HCT116 (cell line): ENCODE data around the gene FAM167B. TPM values are rescaled to one million over a fixed set of nuclear protein-coding genes. Genes with fewer than 3 reads are reported as not detected.

Source experiments
- ATAC-seq: fragments of 200-7000 bp; cut with Tn5 transposase; 2 replicates; pipeline ENCODE4 v1.9.1; 2020; ENCODE audit warnings: mild to moderate bottlenecking, moderate library complexity
- BruUV-seq: library from RNA; stranded (reverse); fragments of 400-500 nt; replicated peaks from 2 replicates; lab custom pipeline; 2021; lab: Mats Ljungman, UMichigan
- CTCF ChIA-PET: fragments of 300-600 bp; sonication (Branson Sonifier 250); formaldehyde crosslinking; loops from one replicate; lab custom pipeline; 2021; ENCODE audit warnings: antibody characterized with exemption; lab: Charles Lee
- POLR2A ChIA-PET: fragments of 300-600, 350-600 bp; sonication (Branson Sonifier 250); formaldehyde crosslinking; loops from one replicate; lab custom pipeline; 2021; ENCODE audit warnings: antibody characterized with exemption; lab: Charles Lee
- RAD21 ChIA-PET, 2 experiments: fragments of 300-600 bp; sonication (Branson Sonifier 250); formaldehyde crosslinking; loops; one replicate each; lab custom pipeline; 2023; ENCODE audit warnings: low total read pairs in 2 of 2; ENCODE audit not compliant: uncharacterized antibody in 2 of 2, unreplicated experiment in 2 of 2, low non-redundant PET in 1 of 2; lab: Charles Lee
- DNase-seq: peaks from one replicate; pipeline ENCODE4 v3.0.0-alpha.2; 2010; ENCODE audit warnings: low read depth, low spot score
- H2AFZ ChIP-seq: fragments of 200-600 bp; shearing (Covaris generic), sonication (generic); 2 replicates; pipeline ENCODE4 v1.6.1; 2017; ENCODE audit warnings: low read depth, mixed run types, mixed read lengths, antibody characterized with exemption, low read length; ENCODE audit not compliant: poor library complexity, severe bottlenecking
- H3K27ac ChIP-seq: 2 replicates; pipeline ENCODE4 v1.5.1; 2012; ENCODE audit warnings: low read depth, low read length
- H3K27me3 ChIP-seq: fragments of 200-600 bp; sonication (generic); 2 replicates; pipeline ENCODE4 v1.6.1; 2016; ENCODE audit warnings: mixed run types, low read length, mixed read lengths; ENCODE audit not compliant: insufficient read depth
- H3K36me3 ChIP-seq, 2 experiments: fragments of 200-500 bp in 1 of 2; fragments of 200-600 bp in 1 of 2; sonication (Bioruptor generic) in 1 of 2; sonication (generic) in 1 of 2; 2 replicates each; pipeline versions ENCODE4 v1.5.1 to v1.6.1; 2014 to 2016; ENCODE audit warnings: low read length in 2 of 2, inconsistent platforms in 1 of 2, mixed read lengths in 1 of 2, mixed run types in 1 of 2; ENCODE audit not compliant: insufficient read depth in 2 of 2, control insufficient read depth in 1 of 2
- H3K4me1 ChIP-seq, 2 experiments: fragments of 200-600 bp in 1 of 2; sonication (generic) in 1 of 2; 2 replicates each; pipeline versions ENCODE4 v1.5.1 to v1.6.1; 2012 to 2017; ENCODE audit warnings: low read length in 2 of 2, inconsistent platforms in 1 of 2, mild to moderate bottlenecking in 1 of 2, mixed read lengths in 1 of 2, mixed run types in 1 of 2, moderate library complexity in 1 of 2; ENCODE audit not compliant: insufficient read depth in 2 of 2, control insufficient read depth in 1 of 2
- H3K4me2 ChIP-seq: fragments of 200-600 bp; sonication (generic); 2 replicates; pipeline ENCODE4 v1.6.1; 2017; ENCODE audit warnings: mixed run types, low read length, mixed read lengths
- H3K4me3 ChIP-seq, 2 experiments: fragments of 200-600 bp in 1 of 2; sonication (generic) in 1 of 2; replicated peaks in 1 of 2; 2 replicates each; pipeline ENCODE4 v1.5.1; 2011 to 2016; ENCODE audit warnings: low read length in 2 of 2, control low read depth in 1 of 2, low read depth in 1 of 2, mild to moderate bottlenecking in 1 of 2, mixed read lengths in 1 of 2, mixed run types in 1 of 2
- H3K79me2 ChIP-seq: fragments of 200-600 bp; sonication (generic); 2 replicates; pipeline ENCODE4 v1.6.1; 2017; ENCODE audit warnings: mild to moderate bottlenecking, mixed run types, low read length, moderate library complexity, mixed read lengths; ENCODE audit not compliant: insufficient read depth
- H3K9ac ChIP-seq: fragments of 200-600 bp; sonication (generic); 2 replicates; pipeline ENCODE4 v1.6.1; 2016; ENCODE audit warnings: low read length, mixed read lengths
- H3K9me2 ChIP-seq: fragments of 200-600 bp; sonication (generic), shearing (Covaris generic); 2 replicates; pipeline ENCODE4 v1.6.1; 2017; ENCODE audit warnings: mixed run types, mild to moderate bottlenecking, moderate library complexity; ENCODE audit not compliant: insufficient read depth
- H3K9me3 ChIP-seq, 2 experiments: fragments of 200-500 bp in 1 of 2; fragments of 200-600 bp in 1 of 2; sonication (Bioruptor generic) in 1 of 2; sonication (generic) in 1 of 2; 2 replicates each; pipeline ENCODE4 v1.6.1; 2014 to 2017; ENCODE audit warnings: low read length in 2 of 2, mixed read lengths in 2 of 2, inconsistent platforms in 1 of 2, low read depth in 1 of 2, mild to moderate bottlenecking in 1 of 2, mixed run types in 1 of 2, moderate library complexity in 1 of 2; ENCODE audit not compliant: control insufficient read depth in 1 of 2, insufficient read depth in 1 of 2
- H4K20me1 ChIP-seq: fragments of 200-600 bp; sonication (generic), shearing (Covaris generic); 2 replicates; pipeline ENCODE4 v1.6.1; 2017; ENCODE audit warnings: mixed run types, mild to moderate bottlenecking, moderate library complexity; ENCODE audit not compliant: insufficient read depth
- EGR1 ChIP-seq: IDR thresholded peaks from 2 replicates; pipeline ENCODE4 v1.6.1; 2012; ENCODE audit warnings: low read depth
- EZH2 ChIP-seq: fragments of 200-600 bp; sonication (generic); IDR thresholded peaks from 2 replicates; pipeline ENCODE4 v1.6.1; 2017; ENCODE audit warnings: antibody characterized with exemption, mixed run types
- JUND ChIP-seq: IDR thresholded peaks from 2 replicates; pipeline ENCODE4 v1.6.1; 2012
- RAD21 ChIP-seq: IDR thresholded peaks from 2 replicates; pipeline ENCODE4 v1.6.1; 2012; ENCODE audit warnings: low read depth, mild to moderate bottlenecking
- SIN3A ChIP-seq: IDR thresholded peaks from 2 replicates; pipeline ENCODE4 v1.6.1; 2012; ENCODE audit warnings: low read depth
- SP1 ChIP-seq: IDR thresholded peaks from 2 replicates; pipeline ENCODE4 v1.6.1; 2012; ENCODE audit warnings: low read depth
- TCF7L2 ChIP-seq: IDR thresholded peaks from 2 replicates; pipeline ENCODE4 v1.7.0; 2011; ENCODE audit warnings: borderline replicate concordance, inconsistent platforms; ENCODE audit not compliant: insufficient read depth, insufficient read length; ENCODE audit errors: extremely low read depth
- YY1 ChIP-seq: IDR thresholded peaks from 2 replicates; pipeline ENCODE4 v1.6.1; 2011; ENCODE audit warnings: low read length, low read depth, moderate library complexity, mild to moderate bottlenecking; ENCODE audit not compliant: insufficient replicate concordance; ENCODE audit errors: extremely low read depth
- ZNF274 ChIP-seq: fragments of 200-500 bp; sonication (Bioruptor generic); IDR thresholded peaks from 2 replicates; pipeline ENCODE4 v1.6.1; 2014; ENCODE audit warnings: mild to moderate bottlenecking, low read depth, low read length, inconsistent platforms
- intact Hi-C: fragments of 100-400 bp; cut with micrococcal nuclease; formaldehyde crosslinking; loops from 2 replicates; pipeline ENCODE4 v1.10.0; 2022
- total RNA-seq: library from RNA; stranded (reverse); gene quantifications from one replicate; pipeline ENCODE4 v1.2.1, GENCODE V29; 2021; ENCODE audit not compliant: unreplicated experiment
- TF ChIP-seq, protein P1 (sequence below): IDR thresholded peaks from 2 replicates; pipeline ENCODE4 v1.6.1; 2012; ENCODE audit warnings: low read depth
- TF ChIP-seq, protein P2 (sequence below): IDR thresholded peaks from 2 replicates; pipeline ENCODE4 v1.6.1; 2012

FAM167B gene
- total RNA-seq, 1 experiment from 2014 or later = 0.42 TPM

DNA sequence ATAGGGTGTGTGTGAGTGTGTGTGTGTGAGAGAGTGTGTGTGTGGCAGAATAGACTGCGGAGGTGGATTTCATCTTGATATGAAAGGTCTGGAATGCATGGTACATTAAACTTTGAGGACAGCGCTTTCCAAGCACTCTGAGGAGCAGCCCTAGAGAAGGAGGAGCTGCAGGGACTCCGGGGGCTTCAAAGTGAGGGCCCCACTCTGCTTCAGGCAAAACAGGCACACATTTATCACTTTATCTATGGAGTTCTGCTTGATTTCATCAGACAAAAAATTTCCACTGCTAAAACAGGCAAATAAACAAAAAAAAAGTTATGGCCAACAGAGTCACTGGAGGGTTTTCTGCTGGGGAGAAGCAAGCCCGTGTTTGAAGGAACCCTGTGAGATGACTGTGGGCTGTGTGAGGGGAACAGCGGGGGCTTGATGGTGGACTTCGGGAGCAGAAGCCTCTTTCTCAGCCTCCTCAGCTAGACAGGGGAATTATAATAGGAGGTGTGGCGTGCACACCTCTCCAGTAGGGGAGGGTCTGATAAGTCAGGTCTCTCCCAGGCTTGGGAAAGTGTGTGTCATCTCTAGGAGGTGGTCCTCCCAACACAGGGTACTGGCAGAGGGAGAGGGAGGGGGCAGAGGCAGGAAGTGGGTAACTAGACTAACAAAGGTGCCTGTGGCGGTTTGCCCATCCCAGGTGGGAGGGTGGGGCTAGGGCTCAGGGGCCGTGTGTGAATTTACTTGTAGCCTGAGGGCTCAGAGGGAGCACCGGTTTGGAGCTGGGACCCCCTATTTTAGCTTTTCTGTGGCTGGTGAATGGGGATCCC, 26.6 kb downstream of the FAM167B start:
- no peaks in the 10 kb centered on the region for H3K79me2 ChIP-seq
- intact Hi-C loops = no loop called here
- POLR2A ChIA-PET = interaction anchor here (0.6 kb wide), 1 partner anchor 9 kb away, joined by 3 read pairs; no protein-coding TSS in a partner anchor
- no peak overlapping the region for H2AFZ ChIP-seq
- no peak overlapping the region for H3K4me3 ChIP-seq
- no peaks in the 10 kb centered on the region for H3K36me3 ChIP-seq
- no peaks in the 10 kb centered on the region for H3K9me2 ChIP-seq
- no peak overlapping the region for H3K9ac ChIP-seq
- no TSS peak for BruUV-seq
- no peaks in the 10 kb centered on the region for H4K20me1 ChIP-seq
- H3K9me3 ChIP-seq = no peaks in the 10 kb centered on the region
- peak overlapping the region; percentile 6; the same call in 1 of the 2 replicates for H3K4me2 ChIP-seq
- RAD21 ChIA-PET = no interaction called here
- no peak for TF ChIP-seq RAD21
- no peak for TF ChIP-seq JUND
- no peak for TF ChIP-seq ZNF274
- TF ChIP-seq EGR1 = no peak
- no peak for TF ChIP-seq SP1
- TF ChIP-seq EZH2 = no peak
- TF ChIP-seq SIN3A = no peak
- TF ChIP-seq, protein P1, sequence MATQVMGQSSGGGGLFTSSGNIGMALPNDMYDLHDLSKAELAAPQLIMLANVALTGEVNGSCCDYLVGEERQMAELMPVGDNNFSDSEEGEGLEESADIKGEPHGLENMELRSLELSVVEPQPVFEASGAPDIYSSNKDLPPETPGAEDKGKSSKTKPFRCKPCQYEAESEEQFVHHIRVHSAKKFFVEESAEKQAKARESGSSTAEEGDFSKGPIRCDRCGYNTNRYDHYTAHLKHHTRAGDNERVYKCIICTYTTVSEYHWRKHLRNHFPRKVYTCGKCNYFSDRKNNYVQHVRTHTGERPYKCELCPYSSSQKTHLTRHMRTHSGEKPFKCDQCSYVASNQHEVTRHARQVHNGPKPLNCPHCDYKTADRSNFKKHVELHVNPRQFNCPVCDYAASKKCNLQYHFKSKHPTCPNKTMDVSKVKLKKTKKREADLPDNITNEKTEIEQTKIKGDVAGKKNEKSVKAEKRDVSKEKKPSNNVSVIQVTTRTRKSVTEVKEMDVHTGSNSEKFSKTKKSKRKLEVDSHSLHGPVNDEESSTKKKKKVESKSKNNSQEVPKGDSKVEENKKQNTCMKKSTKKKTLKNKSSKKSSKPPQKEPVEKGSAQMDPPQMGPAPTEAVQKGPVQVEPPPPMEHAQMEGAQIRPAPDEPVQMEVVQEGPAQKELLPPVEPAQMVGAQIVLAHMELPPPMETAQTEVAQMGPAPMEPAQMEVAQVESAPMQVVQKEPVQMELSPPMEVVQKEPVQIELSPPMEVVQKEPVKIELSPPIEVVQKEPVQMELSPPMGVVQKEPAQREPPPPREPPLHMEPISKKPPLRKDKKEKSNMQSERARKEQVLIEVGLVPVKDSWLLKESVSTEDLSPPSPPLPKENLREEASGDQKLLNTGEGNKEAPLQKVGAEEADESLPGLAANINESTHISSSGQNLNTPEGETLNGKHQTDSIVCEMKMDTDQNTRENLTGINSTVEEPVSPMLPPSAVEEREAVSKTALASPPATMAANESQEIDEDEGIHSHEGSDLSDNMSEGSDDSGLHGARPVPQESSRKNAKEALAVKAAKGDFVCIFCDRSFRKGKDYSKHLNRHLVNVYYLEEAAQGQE = no peak
- TF ChIP-seq TCF7L2 = no peak
- TF ChIP-seq, protein P2, sequence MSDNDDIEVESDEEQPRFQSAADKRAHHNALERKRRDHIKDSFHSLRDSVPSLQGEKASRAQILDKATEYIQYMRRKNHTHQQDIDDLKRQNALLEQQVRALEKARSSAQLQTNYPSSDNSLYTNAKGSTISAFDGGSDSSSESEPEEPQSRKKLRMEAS = no peak
- TF ChIP-seq YY1 = no peak
- TF ChIP-seq, all 23 proteins: peak for 0
- CTCF ChIA-PET = no interaction called here
- Histone ChIP-seq H3K4me1 (peaks cover 4 to 9% of the 10 kb centered on the region in 2 experiments; a peak in 2 of 4 replicates), H3K27me3 (no peaks in the 10 kb centered on the region), H3K27ac (no peak overlapping the region)
- ATAC-seq = peak; percentile 83
- no peak for DNase-seq
